OCI-LY7 (cell line): ENCODE results near the gene ERCC8. TPM values are rescaled to one million over a fixed set of nuclear protein-coding genes. Genes with fewer than 3 reads are reported as not detected.

ENCODE experiments used
- BruUV-seq: library from RNA; stranded (reverse); fragments of 400-500 nt; replicated peaks from 2 replicates; lab custom pipeline; 2021; lab: Mats Ljungman, UMichigan
- CTCF ChIA-PET: fragments of 300-600 bp; sonication (Branson Sonifier 250); formaldehyde crosslinking; loops from one replicate; lab custom pipeline; 2022; ENCODE audit warnings: antibody characterized with exemption; ENCODE audit not compliant: unreplicated experiment; lab: Charles Lee
- POLR2A ChIA-PET: fragments of 300-600 bp; sonication (Branson Sonifier 250); formaldehyde crosslinking; loops from one replicate; lab custom pipeline; 2022; ENCODE audit warnings: antibody characterized with exemption; lab: Charles Lee
- DNase-seq: peaks from one replicate; pipeline ENCODE4 v3.0.0-alpha.2; 2015; ENCODE audit warnings: low spot score
- H2AFZ ChIP-seq: fragments of 200-600 bp; sonication (generic), shearing (Covaris generic); 2 replicates; pipeline ENCODE4 v1.6.1; 2014; ENCODE audit warnings: mild to moderate bottlenecking, antibody characterized with exemption, low read length, moderate library complexity
- H3K27ac ChIP-seq: fragments of 200-600 bp; sonication (generic); 2 replicates; pipeline ENCODE4 v1.5.1; 2014; ENCODE audit warnings: mixed run types, low read depth, mild to moderate bottlenecking, moderate library complexity, low read length, inconsistent platforms; ENCODE audit not compliant: poor library complexity, severe bottlenecking
- H3K36me3 ChIP-seq: fragments of 200-600 bp; sonication (generic); 2 replicates; pipeline ENCODE4 v1.6.1; 2014; ENCODE audit warnings: mild to moderate bottlenecking, antibody characterized with exemption, low read length, moderate library complexity, mixed read lengths; ENCODE audit not compliant: insufficient read depth
- H3K4me1 ChIP-seq: fragments of 200-600 bp; sonication (generic); 2 replicates; pipeline ENCODE4 v1.5.1; 2014; ENCODE audit warnings: mild to moderate bottlenecking, low read length; ENCODE audit not compliant: insufficient read depth, poor library complexity, severe bottlenecking
- H3K4me2 ChIP-seq: fragments of 200-600 bp; sonication (generic); 2 replicates; pipeline ENCODE4 v1.6.1; 2014; ENCODE audit warnings: mild to moderate bottlenecking, low read length
- H3K4me3 ChIP-seq: fragments of 200-600 bp; sonication (generic); 2 replicates; pipeline ENCODE4 v1.5.1; 2014; ENCODE audit warnings: mild to moderate bottlenecking, low read depth, low read length; ENCODE audit not compliant: poor library complexity, severe bottlenecking
- H3K79me2 ChIP-seq: fragments of 200-600 bp; sonication (generic); 2 replicates; pipeline ENCODE4 v1.6.1; 2016; ENCODE audit warnings: low read depth, mild to moderate bottlenecking, low read length, moderate library complexity, mixed read lengths; ENCODE audit not compliant: insufficient read depth
- H3K9me2 ChIP-seq: fragments of 200-600 bp; sonication (generic); 2 replicates; pipeline ENCODE4 v1.6.1; 2016; ENCODE audit warnings: mild to moderate bottlenecking, low read length, mixed read lengths; ENCODE audit not compliant: insufficient read depth
- H3K9me3 ChIP-seq: fragments of 200-600 bp; sonication (generic); 2 replicates; pipeline ENCODE4 v1.6.1; 2014; ENCODE audit warnings: mild to moderate bottlenecking, mixed run types, low read length, mixed read lengths
- H4K20me1 ChIP-seq: fragments of 200-600 bp; sonication (generic); 2 replicates; pipeline ENCODE4 v1.6.1; 2014; ENCODE audit warnings: mild to moderate bottlenecking, antibody characterized with exemption, low read length, moderate library complexity, mixed read lengths; ENCODE audit not compliant: insufficient read depth
- CTCF ChIP-seq: fragments of 200-600 bp; sonication (generic); conservative IDR thresholded peaks from 2 replicates; pipeline ENCODE4 v1.5.1; 2014; ENCODE audit warnings: mild to moderate bottlenecking, antibody characterized with exemption, low read length, moderate library complexity, mixed read lengths
- EZH2phosphoT487 ChIP-seq: fragments of 200-600 bp; sonication (generic); IDR thresholded peaks from 2 replicates; pipeline ENCODE4 v1.6.1; 2018; ENCODE audit warnings: low read depth, borderline replicate concordance, mild to moderate bottlenecking, mixed run types, antibody characterized with exemption, low read length, moderate library complexity, mixed read lengths
- intact Hi-C: fragments of 100-400 bp; cut with micrococcal nuclease; formaldehyde crosslinking; loops from one replicate; pipeline ENCODE4 v1.10.0; 2022; ENCODE audit not compliant: unreplicated experiment
- total RNA-seq, 2 experiments: library from RNA; depleted of rRNA in 1 of 2; stranded (reverse); fragments of >200 nt in 1 of 2; shearing (Covaris generic) in 1 of 2; gene quantifications; 2 replicates each; pipeline ENCODE4 v1.2.3, GENCODE V29; 2014 to 2022

The ERCC8 gene
- total RNA-seq, 2 experiments from 2014 or later = 11.8 to 17.5 TPM

- Histone ChIP-seq H3K36me3 (peaks cover 26% of the 10 kb centered on the region), H3K27ac (no peak overlapping the region), H3K4me1 (no peaks in the 10 kb centered on the region), H3K9me2 (no peaks in the 10 kb centered on the region), H3K4me2 (no peak overlapping the region), H4K20me1 (no peaks in the 10 kb centered on the region), H3K4me3 (no peak overlapping the region), H3K9me3 (no peaks in the 10 kb centered on the region), H3K79me2 (no peaks in the 10 kb centered on the region), H2AFZ (no peak overlapping the region)
- POLR2A ChIA-PET = interaction anchor here (1.2 kb wide), 1 partner anchor 25 kb away, joined by 3 read pairs; no protein-coding TSS in a partner anchor
- intact Hi-C loops = no loop called here
- BruUV-seq = no TSS peak
- CTCF ChIA-PET = no interaction called here
- TF ChIP-seq EZH2phosphoT487 (no peak), CTCF (no peak)
- no peak for DNase-seq
Observed at GRCh38 chr5:60896991-60897390, 47.9 kb downstream of the ERCC8 start.

- intact Hi-C loops = no loop called here
- no peaks in the 10 kb centered on the region for H3K9me2 ChIP-seq
- H4K20me1 ChIP-seq = no peaks in the 10 kb centered on the region
- H3K4me1 ChIP-seq = no peaks in the 10 kb centered on the region
- H2AFZ ChIP-seq = no peak overlapping the region
- no peaks in the 10 kb centered on the region for H3K9me3 ChIP-seq
- CTCF ChIA-PET = no interaction called here
- peaks cover 26% of the 10 kb centered on the region for H3K36me3 ChIP-seq
- TF ChIP-seq EZH2phosphoT487 (no peak), CTCF (no peak)
- H3K79me2 ChIP-seq = no peaks in the 10 kb centered on the region
- no peak overlapping the region for H3K4me3 ChIP-seq
- no TSS peak for BruUV-seq
- H3K27ac ChIP-seq = no peak overlapping the region
- no peak overlapping the region for H3K4me2 ChIP-seq
- POLR2A ChIA-PET = no interaction called here
- DNase-seq = no peak
Observed at GRCh38 chr5:60893521-60893920, 51.3 kb downstream of the ERCC8 start.

GRCh38 chr5:60891667-60892066 is 53.2 kb downstream of the ERCC8 start:
- no TSS peak for BruUV-seq
- no peaks in the 10 kb centered on the region for H3K79me2 ChIP-seq
- no peaks in the 10 kb centered on the region for H3K4me1 ChIP-seq
- no peak overlapping the region for H2AFZ ChIP-seq
- no peaks in the 10 kb centered on the region for H4K20me1 ChIP-seq
- H3K27ac ChIP-seq = no peak overlapping the region
- H3K9me3 ChIP-seq = no peaks in the 10 kb centered on the region
- no peak for TF ChIP-seq EZH2phosphoT487
- TF ChIP-seq CTCF = no peak
- intact Hi-C loops = no loop called here
- peaks cover 19% of the 10 kb centered on the region for H3K36me3 ChIP-seq
- CTCF ChIA-PET = no interaction called here
- no peak for DNase-seq
- no peaks in the 10 kb centered on the region for H3K9me2 ChIP-seq
- POLR2A ChIA-PET = no interaction called here
- H3K4me3 ChIP-seq = no peak overlapping the region
- no peak overlapping the region for H3K4me2 ChIP-seq
